ENCODE data around the gene ELOVL6. TPM values are rescaled to one million over a fixed set of nuclear protein-coding genes. Genes with fewer than 3 reads are reported as not detected.

Gene ELOVL6
- total and polyA plus RNA-seq, 2 experiments from 2014 or later = 12.8 to 18.1 TPM

DNA sequence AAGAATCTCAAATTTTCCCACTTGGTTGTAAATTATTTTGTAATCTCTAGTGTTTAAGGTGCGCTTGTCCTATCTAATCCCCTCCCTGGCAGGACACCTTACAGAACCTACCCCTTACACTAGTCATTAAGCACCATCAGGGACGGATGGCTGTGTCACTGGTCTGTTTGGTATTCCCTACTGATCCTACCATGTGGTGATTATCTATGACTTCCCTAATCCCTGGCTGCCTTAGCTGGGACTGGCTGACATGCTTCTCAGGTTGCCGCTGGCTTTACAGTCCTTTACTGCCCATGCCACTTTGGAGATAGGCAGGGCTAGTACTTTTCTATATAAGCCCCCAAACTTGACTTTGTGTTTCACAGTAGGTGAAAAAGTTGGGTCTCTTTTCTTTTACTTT lies 58.6 kb downstream of the ELOVL6 start:
- TF ChIP-seq CTCF (IDR thresholded peaks at IDR 0.05; ENCODE audit: poor library complexity) (no peak), EZH2 (IDR thresholded peaks at IDR 0.05; ENCODE audit: borderline replicate concordance) (no peak), EZH2phosphoT487 (IDR thresholded peaks at IDR 0.05; ENCODE audit: low read depth, severe bottlenecking, unreplicated experiment) (no peak)
- Histone ChIP-seq H4K20me1 (ENCODE audit: insufficient read depth, poor library complexity, severe bottlenecking) (no peaks in the 10 kb centered on the region), H3K4me1 (ENCODE audit: insufficient read depth) (peaks cover 29% of the 10 kb centered on the region), H3K4me2 (peak overlapping the region; percentile 50), H3K27me3 (no peaks in the 10 kb centered on the region), H3K79me2 (peaks cover 12% of the 10 kb centered on the region), H3K9me2 (replicated peaks; ENCODE audit: insufficient read depth) (no peaks in the 10 kb centered on the region), H3K36me3 (replicated peaks; ENCODE audit: insufficient read depth, low read depth) (no peaks in the 10 kb centered on the region), H3K9me3 (ENCODE audit: low read depth) (no peaks in the 10 kb centered on the region), H2AFZ (no peak overlapping the region), H3K27ac (no peak overlapping the region), H3K4me3 (no peak overlapping the region)
- no peak for DNase-seq (ENCODE audit: low spot score)
- 54% methylated on average over 3 of the region's 3 CpGs for WGBS (ENCODE audit: low lambda C conversion rate, missing lambda C conversion rate)

DNA sequence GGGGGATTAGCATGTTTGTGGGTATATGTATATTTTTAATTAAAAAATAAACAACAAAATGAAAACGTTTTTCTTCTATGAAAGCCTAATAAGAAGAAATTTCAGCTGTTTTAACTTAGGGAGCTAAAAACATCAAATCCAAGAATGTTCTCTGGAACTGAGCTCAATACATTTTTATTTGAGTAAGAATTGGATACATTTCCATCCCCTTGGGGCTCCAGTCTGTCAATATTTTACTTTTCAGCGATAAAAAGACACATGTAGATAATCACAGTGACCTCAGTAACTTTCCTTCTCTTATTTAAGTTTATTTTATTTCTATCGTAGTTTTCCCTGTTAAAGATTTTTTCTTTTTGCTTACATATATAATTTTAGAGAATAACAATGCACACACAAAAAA lies 59.3 kb downstream of the ELOVL6 start:
- Histone ChIP-seq H3K36me3 (replicated peaks; ENCODE audit: insufficient read depth, low read depth) (no peaks in the 10 kb centered on the region), H2AFZ (no peak overlapping the region), H3K4me2 (peak overlapping the region; percentile 50), H3K4me1 (ENCODE audit: insufficient read depth) (peaks cover 32% of the 10 kb centered on the region), H3K4me3 (no peak overlapping the region), H4K20me1 (ENCODE audit: insufficient read depth, poor library complexity, severe bottlenecking) (no peaks in the 10 kb centered on the region), H3K27ac (no peak overlapping the region), H3K9me3 (ENCODE audit: low read depth) (no peaks in the 10 kb centered on the region), H3K9me2 (replicated peaks; ENCODE audit: insufficient read depth) (no peaks in the 10 kb centered on the region), H3K79me2 (peaks cover 12% of the 10 kb centered on the region), H3K27me3 (no peaks in the 10 kb centered on the region)
- WGBS (ENCODE audit: low lambda C conversion rate, missing lambda C conversion rate) = 47% methylated on average over 3 of the region's 3 CpGs
- TF ChIP-seq EZH2phosphoT487 (IDR thresholded peaks at IDR 0.05; ENCODE audit: low read depth, severe bottlenecking, unreplicated experiment) = no peak
- TF ChIP-seq CTCF (IDR thresholded peaks at IDR 0.05; ENCODE audit: poor library complexity) = no peak
- DNase-seq (ENCODE audit: low spot score) = no peak

GRCh38 chr4:110138551-110138950 lies 59.9 kb downstream of the ELOVL6 start:
- H2AFZ ChIP-seq = no peak overlapping the region
- H3K9me3 ChIP-seq (ENCODE audit: low read depth) = no peaks in the 10 kb centered on the region
- no peaks in the 10 kb centered on the region for H3K27me3 ChIP-seq
- no peak for TF ChIP-seq CTCF (IDR thresholded peaks at IDR 0.05; ENCODE audit: poor library complexity)
- TF ChIP-seq EZH2 (IDR thresholded peaks at IDR 0.05; ENCODE audit: borderline replicate concordance) = no peak
- no peak for TF ChIP-seq EZH2phosphoT487 (IDR thresholded peaks at IDR 0.05; ENCODE audit: low read depth, severe bottlenecking, unreplicated experiment)
- no peaks in the 10 kb centered on the region for H3K36me3 ChIP-seq (replicated peaks; ENCODE audit: insufficient read depth, low read depth)
- H4K20me1 ChIP-seq (ENCODE audit: insufficient read depth, poor library complexity, severe bottlenecking) = no peaks in the 10 kb centered on the region
- no peaks in the 10 kb centered on the region for H3K9me2 ChIP-seq (replicated peaks; ENCODE audit: insufficient read depth)
- peaks cover 12% of the 10 kb centered on the region for H3K79me2 ChIP-seq
- peak overlapping the region; percentile 50 for H3K4me2 ChIP-seq
- no peak overlapping the region for H3K27ac ChIP-seq
- no peak for DNase-seq (ENCODE audit: low spot score)
- WGBS (ENCODE audit: low lambda C conversion rate, missing lambda C conversion rate) = 60% methylated on average over 1 of the region's 1 CpG
- no peak overlapping the region for H3K4me3 ChIP-seq
- H3K4me1 ChIP-seq (ENCODE audit: insufficient read depth) = peaks cover 36% of the 10 kb centered on the region

DNA sequence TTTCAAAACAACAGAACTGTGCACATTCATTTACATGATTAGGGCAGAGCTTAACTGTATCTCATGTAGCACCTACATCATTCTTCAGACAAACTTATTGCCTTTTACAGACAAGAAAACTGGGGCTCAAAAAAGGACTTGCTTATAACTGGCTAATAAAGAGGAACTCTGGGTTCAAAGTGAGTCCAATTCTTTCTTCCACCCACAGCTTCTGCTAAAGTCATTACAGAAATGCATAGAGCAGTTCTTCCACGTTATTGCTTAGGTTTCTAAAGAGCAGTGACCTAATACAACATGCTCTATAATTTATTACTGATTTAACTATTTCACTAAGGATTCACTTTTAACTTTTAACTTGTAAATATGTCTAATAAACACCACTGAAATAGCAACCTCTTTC lies 60.6 kb downstream of the ELOVL6 start:
- no peaks in the 10 kb centered on the region for H3K9me2 ChIP-seq (replicated peaks; ENCODE audit: insufficient read depth)
- no peaks in the 10 kb centered on the region for H3K9me3 ChIP-seq (ENCODE audit: low read depth)
- TF ChIP-seq CTCF (IDR thresholded peaks at IDR 0.05; ENCODE audit: poor library complexity) (no peak), EZH2phosphoT487 (IDR thresholded peaks at IDR 0.05; ENCODE audit: low read depth, severe bottlenecking, unreplicated experiment) (no peak), EZH2 (IDR thresholded peaks at IDR 0.05; ENCODE audit: borderline replicate concordance) (no peak)
- H3K4me3 ChIP-seq = no peak overlapping the region
- no peaks in the 10 kb centered on the region for H3K36me3 ChIP-seq (replicated peaks; ENCODE audit: insufficient read depth, low read depth)
- H3K27ac ChIP-seq = no peak overlapping the region
- H3K4me2 ChIP-seq = no peak overlapping the region
- WGBS (ENCODE audit: low lambda C conversion rate, missing lambda C conversion rate) = 74% methylated on average over 1 of the region's 1 CpG
- H3K79me2 ChIP-seq = peaks cover 8% of the 10 kb centered on the region
- H3K4me1 ChIP-seq (ENCODE audit: insufficient read depth) = peaks cover 36% of the 10 kb centered on the region
- no peak for DNase-seq (ENCODE audit: low spot score)
- H3K27me3 ChIP-seq = no peaks in the 10 kb centered on the region
- no peaks in the 10 kb centered on the region for H4K20me1 ChIP-seq (ENCODE audit: insufficient read depth, poor library complexity, severe bottlenecking)
- no peak overlapping the region for H2AFZ ChIP-seq

All from hepatocyte (in vitro differentiated cells).